H9 (cell line): ENCODE measurements around the gene SPRED1. TPM values are rescaled to one million over a fixed set of nuclear protein-coding genes. Genes with fewer than 3 reads are reported as not detected.

ENCODE experiments used
- DNase-seq: peaks from one replicate; pipeline ENCODE4 v3.0.0-alpha.2; 2017
- H2AFZ ChIP-seq: one replicate; pipeline ENCODE4 v1.6.1; 2013; ENCODE audit warnings: mild to moderate bottlenecking, low read length, control low read depth, moderate library complexity
- H2AK5ac ChIP-seq: 2 replicates; pipeline ENCODE4 v1.6.1; 2013; ENCODE audit warnings: low read length, control low read depth, mixed read lengths; ENCODE audit not compliant: insufficient read length
- H2BK120ac ChIP-seq: one replicate; pipeline ENCODE4 v1.6.1; 2013; ENCODE audit warnings: low read depth, mild to moderate bottlenecking, low read length, control low read depth, inconsistent platforms; ENCODE audit not compliant: poor library complexity, severe bottlenecking
- H2BK12ac ChIP-seq: 2 replicates; pipeline ENCODE4 v1.6.1; 2013; ENCODE audit warnings: low read length, control low read depth, mixed read lengths, low read depth; ENCODE audit not compliant: insufficient read length
- H2BK15ac ChIP-seq: 2 replicates; pipeline ENCODE4 v1.6.1; 2013; ENCODE audit warnings: low read depth, low read length, control low read depth
- H2BK20ac ChIP-seq: one replicate; pipeline ENCODE4 v1.6.1; 2013; ENCODE audit warnings: low read depth, mild to moderate bottlenecking, low read length, control low read depth, inconsistent platforms; ENCODE audit not compliant: poor library complexity, severe bottlenecking
- H2BK5ac ChIP-seq: 2 replicates; pipeline ENCODE4 v1.6.1; 2013; ENCODE audit warnings: low read length, control low read depth, mixed read lengths; ENCODE audit not compliant: insufficient read length
- H3K14ac ChIP-seq: 2 replicates; pipeline ENCODE4 v1.6.1; 2013; ENCODE audit warnings: low read length, control low read depth; ENCODE audit not compliant: insufficient read depth
- H3K18ac ChIP-seq: 2 replicates; pipeline ENCODE4 v1.6.1; 2013; ENCODE audit warnings: low read depth, mild to moderate bottlenecking, mixed read lengths, low read length, control low read depth; ENCODE audit not compliant: insufficient read length
- H3K23ac ChIP-seq: 2 replicates; pipeline ENCODE4 v1.6.1; 2013; ENCODE audit warnings: low read length, control low read depth, mixed read lengths, low read depth; ENCODE audit not compliant: insufficient read length
- H3K23me2 ChIP-seq: 2 replicates; pipeline ENCODE4 v1.6.1; 2013; ENCODE audit warnings: low read depth, mild to moderate bottlenecking, mixed read lengths, low read length, control low read depth; ENCODE audit not compliant: insufficient read length, poor library complexity, severe bottlenecking
- H3K27ac ChIP-seq: 2 replicates; pipeline ENCODE4 v1.5.1; 2013; ENCODE audit warnings: low read length, control low read depth, mixed read lengths, low read depth; ENCODE audit not compliant: insufficient read length
- H3K27me3 ChIP-seq: 2 replicates; pipeline ENCODE4 v1.6.1; 2013; ENCODE audit warnings: low read length, control low read depth, inconsistent platforms; ENCODE audit not compliant: insufficient read depth
- H3K4ac ChIP-seq: 2 replicates; pipeline ENCODE4 v1.6.1; 2013; ENCODE audit warnings: low read depth, mild to moderate bottlenecking, control low read depth, inconsistent platforms, low read length, moderate library complexity
- H3K4me1 ChIP-seq: 2 replicates; pipeline ENCODE4 v1.6.1; 2013; ENCODE audit warnings: low read length, control low read depth, inconsistent platforms; ENCODE audit not compliant: insufficient read depth
- H3K4me2 ChIP-seq: 2 replicates; pipeline ENCODE4 v1.6.1; 2013; ENCODE audit warnings: low read length, control low read depth, mixed read lengths; ENCODE audit not compliant: insufficient read length, insufficient read depth
- H3K56ac ChIP-seq: 2 replicates; pipeline ENCODE4 v1.6.1; 2013; ENCODE audit warnings: low read depth, mild to moderate bottlenecking, mixed read lengths, low read length, control low read depth; ENCODE audit not compliant: insufficient read length
- H3K79me1 ChIP-seq: 2 replicates; pipeline ENCODE4 v1.6.1; 2013; ENCODE audit warnings: low read depth, mild to moderate bottlenecking, moderate library complexity, low read length, control low read depth, inconsistent platforms; ENCODE audit not compliant: insufficient read depth, poor library complexity, severe bottlenecking
- H3K79me2 ChIP-seq: 2 replicates; pipeline ENCODE4 v1.6.1; 2013; ENCODE audit warnings: low read length, control low read depth, inconsistent platforms; ENCODE audit not compliant: insufficient read depth
- H3K9ac ChIP-seq: 2 replicates; pipeline ENCODE4 v1.6.1; 2013; ENCODE audit warnings: low read length, control low read depth, mixed read lengths; ENCODE audit not compliant: insufficient read length; ENCODE audit errors: extremely low read depth
- H3K9me3 ChIP-seq: one replicate; pipeline ENCODE4 v1.6.1; 2013; ENCODE audit warnings: low read depth, low read length, inconsistent platforms; ENCODE audit not compliant: control insufficient read depth
- H3T11ph ChIP-seq: one replicate; pipeline ENCODE4 v1.6.1; 2013; ENCODE audit warnings: mild to moderate bottlenecking, low read length, control low read depth, inconsistent platforms
- H4K20me1 ChIP-seq: one replicate; pipeline ENCODE4 v1.6.1; 2013; ENCODE audit not compliant: control insufficient read depth, insufficient read length, insufficient read depth
- H4K5ac ChIP-seq: 2 replicates; pipeline ENCODE4 v1.6.1; 2013; ENCODE audit warnings: low read depth, mild to moderate bottlenecking, mixed read lengths, low read length, control low read depth; ENCODE audit not compliant: insufficient read length
- H4K8ac ChIP-seq: replicated peaks from 2 replicates; pipeline ENCODE4 v1.6.1; 2013; ENCODE audit warnings: low read length, control low read depth, mixed read lengths, low read depth; ENCODE audit not compliant: insufficient read length
- H4K91ac ChIP-seq: 2 replicates; pipeline ENCODE4 v1.6.1; 2013; ENCODE audit warnings: low read depth, mild to moderate bottlenecking, moderate library complexity, mixed read lengths, low read length, control low read depth; ENCODE audit not compliant: insufficient read length
- H3K27ac Mint-ChIP-seq, 3 experiments: 2 replicates in 2 of 3; 3 replicates in 1 of 3; pipeline ENCODE4 v1.8.0; 2020 to 2021; ENCODE audit warnings: mixed read lengths in 3 of 3, mild to moderate bottlenecking in 1 of 3, moderate library complexity in 1 of 3
- H3K27me3 Mint-ChIP-seq: 2 replicates; pipeline ENCODE4 v1.8.0; 2021; ENCODE audit warnings: low read depth, mild to moderate bottlenecking, moderate library complexity, mixed read lengths
- H3K36me3 Mint-ChIP-seq, 3 experiments: 2 replicates in 2 of 3; 3 replicates in 1 of 3; pipeline ENCODE4 v1.8.0; 2020 to 2021; ENCODE audit warnings: low read depth in 3 of 3, mixed read lengths in 3 of 3; ENCODE audit not compliant: insufficient read depth in 1 of 3
- H3K4me1 Mint-ChIP-seq, 2 experiments: 2 replicates each; pipeline ENCODE4 v1.8.0; 2020; ENCODE audit warnings: mixed read lengths in 2 of 2
- H3K4me3 Mint-ChIP-seq, 2 experiments: 2 replicates in 1 of 2; 3 replicates in 1 of 2; pipeline ENCODE4 v1.8.0; 2020 to 2021; ENCODE audit warnings: mild to moderate bottlenecking in 2 of 2, mixed read lengths in 2 of 2, moderate library complexity in 1 of 2
- H3K9me3 Mint-ChIP-seq, 2 experiments: 2 replicates in 1 of 2; 3 replicates in 1 of 2; pipeline ENCODE4 v1.8.0; 2020; ENCODE audit warnings: mild to moderate bottlenecking in 2 of 2, mixed read lengths in 2 of 2, moderate library complexity in 1 of 2
- WGBS: extraction: QIAGEN DNeasy Blood & Tissue Kit; methylation state at CpG from one replicate; pipeline ENCODE4 v1.1.7; 2013; ENCODE audit warnings: missing lambda C conversion rate, low lambda C conversion rate, mixed read lengths; ENCODE audit not compliant: insufficient read length; ENCODE audit errors: extremely low coverage; 5-methylcytosine and 5-hydroxymethylcytosine counted together
- total RNA-seq: library from RNA; stranded (reverse); gene quantifications from 2 replicates; pipeline ENCODE4 v1.2.1, GENCODE V29; 2021
- TF ChIP-seq, protein P1 (sequence below): fragments of 200-600 bp; sonication (generic); conservative IDR thresholded peaks from 3 replicates; pipeline ENCODE4 v1.8.0; 2021; ENCODE audit warnings: antibody characterized with exemption, mild to moderate bottlenecking

SPRED1 gene
- total RNA-seq, 1 experiment from 2014 or later: 41.0 TPM

DNA sequence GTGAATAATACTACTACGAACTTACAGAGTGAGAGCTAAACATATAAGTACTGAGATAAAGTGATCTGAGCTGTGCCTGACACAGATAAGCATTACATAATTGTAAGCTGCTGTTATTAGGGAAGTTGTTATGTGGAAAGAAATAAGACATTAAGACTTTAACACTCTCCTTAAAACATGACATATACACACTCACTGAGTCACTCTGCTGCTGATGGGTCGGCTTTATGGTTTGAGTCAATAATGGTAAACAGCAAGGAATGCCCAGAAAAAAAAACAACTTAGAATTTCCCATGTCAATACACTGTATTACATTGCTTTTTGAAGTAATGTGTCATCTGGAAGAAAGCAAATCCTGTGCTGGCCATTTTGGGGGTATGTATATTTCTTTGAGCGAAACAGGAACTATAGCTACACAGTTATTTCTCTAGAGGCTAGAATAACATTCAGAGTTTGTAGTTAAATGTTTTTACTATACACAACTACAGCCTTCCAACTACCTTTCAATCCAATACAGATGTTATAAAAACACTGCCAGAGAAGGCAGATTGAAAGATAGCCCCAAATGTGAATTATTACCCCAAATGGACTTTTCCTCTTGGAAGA is 22.8 kb upstream of the SPRED1 start:
- Histone ChIP-seq H3K27me3 (no peaks in the 10 kb centered on the region), H3K14ac (no peak overlapping the region), H2BK120ac (no peak overlapping the region), H4K8ac (no peak overlapping the region), H3K23me2 (no peaks in the 10 kb centered on the region), H2AFZ (no peak overlapping the region), H3K56ac (no peak overlapping the region), H4K20me1 (no peaks in the 10 kb centered on the region), H4K91ac (no peak overlapping the region), H3K27ac (no peak overlapping the region), H3K9ac (no peak overlapping the region), H3K18ac (no peak overlapping the region), H3K9me3 (no peaks in the 10 kb centered on the region), H3K4me1 (no peaks in the 10 kb centered on the region), H2BK20ac (no peak overlapping the region), H3K23ac (no peak overlapping the region), H2BK15ac (no peak overlapping the region), H4K5ac (no peak overlapping the region), H3K4me2 (no peak overlapping the region), H3K79me1 (no peaks in the 10 kb centered on the region), H3T11ph (no peak overlapping the region), H2AK5ac (no peak overlapping the region), H2BK5ac (no peak overlapping the region), H3K79me2 (no peaks in the 10 kb centered on the region), H2BK12ac (no peak overlapping the region), H3K4ac (no peak overlapping the region)
- Mint-ChIP-seq H3K4me3 (no peak overlapping the region), H3K27me3 (no peaks in the 10 kb centered on the region), H3K4me1 (peaks cover 4 to 7% of the 10 kb centered on the region in 2 experiments; a peak in 3 of 4 replicates), H3K36me3 (no peaks in the 10 kb centered on the region), H3K9me3 (no peaks in the 10 kb centered on the region), H3K27ac (no peak overlapping the region)
- no CpG with 5 or more reads among the region's 3 CpGs for WGBS
- DNase-seq: no peak
- TF ChIP-seq, protein P1, sequence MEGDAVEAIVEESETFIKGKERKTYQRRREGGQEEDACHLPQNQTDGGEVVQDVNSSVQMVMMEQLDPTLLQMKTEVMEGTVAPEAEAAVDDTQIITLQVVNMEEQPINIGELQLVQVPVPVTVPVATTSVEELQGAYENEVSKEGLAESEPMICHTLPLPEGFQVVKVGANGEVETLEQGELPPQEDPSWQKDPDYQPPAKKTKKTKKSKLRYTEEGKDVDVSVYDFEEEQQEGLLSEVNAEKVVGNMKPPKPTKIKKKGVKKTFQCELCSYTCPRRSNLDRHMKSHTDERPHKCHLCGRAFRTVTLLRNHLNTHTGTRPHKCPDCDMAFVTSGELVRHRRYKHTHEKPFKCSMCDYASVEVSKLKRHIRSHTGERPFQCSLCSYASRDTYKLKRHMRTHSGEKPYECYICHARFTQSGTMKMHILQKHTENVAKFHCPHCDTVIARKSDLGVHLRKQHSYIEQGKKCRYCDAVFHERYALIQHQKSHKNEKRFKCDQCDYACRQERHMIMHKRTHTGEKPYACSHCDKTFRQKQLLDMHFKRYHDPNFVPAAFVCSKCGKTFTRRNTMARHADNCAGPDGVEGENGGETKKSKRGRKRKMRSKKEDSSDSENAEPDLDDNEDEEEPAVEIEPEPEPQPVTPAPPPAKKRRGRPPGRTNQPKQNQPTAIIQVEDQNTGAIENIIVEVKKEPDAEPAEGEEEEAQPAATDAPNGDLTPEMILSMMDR: no peak
